HG03280 (cell line): ENCODE results near the gene CHRNA5.
"Not testable (repeated sequence)": the region's sequence is repeated elsewhere in the genome, so short reads cannot be mapped to it uniquely, and the experiment has no call there.

ENCODE experiments used
- ATAC-seq: cut with Tn5 transposase; IDR thresholded peaks from one replicate; pipeline ENCODE4 v1.9.1; 2021; ENCODE audit warnings: mild to moderate bottlenecking, moderate library complexity; ENCODE audit not compliant: unreplicated experiment

The CHRNA5 gene

GRCh38 chr15:78565097-78565950 lies at the start of gene CHRNA5:
Gene CHRNA5 (plus strand): TSS chr15:78565520. CDS start chr15:78565720, 200 bp downstream.
- peak; percentile 91 for ATAC-seq

- ATAC-seq: not testable (repeated sequence)
Measured at GRCh38 chr15:78520035-78520434, 45.3 kb upstream of the CHRNA5 start.

- no peak for ATAC-seq
Measured at GRCh38 chr15:78524230-78524629, 41.1 kb upstream of the CHRNA5 start.

DNA sequence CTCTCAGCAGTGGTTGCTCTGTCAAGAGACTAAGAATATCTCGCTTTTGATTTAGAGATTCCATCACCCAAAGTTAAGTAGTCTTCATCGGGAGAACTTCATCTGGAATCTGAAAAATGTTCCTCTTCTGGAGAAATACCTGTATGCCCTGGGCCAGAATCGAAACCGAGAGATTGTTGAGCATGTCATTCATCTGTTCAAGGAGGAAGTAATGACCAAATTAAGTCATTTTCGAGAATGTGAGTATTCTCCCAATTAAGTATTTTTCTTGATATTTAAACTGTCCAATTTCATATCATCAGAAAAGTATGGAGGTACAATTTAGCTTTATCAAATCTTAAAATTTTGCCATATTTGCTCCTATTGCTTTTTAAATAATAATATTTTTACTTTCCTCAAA lies 38.0 kb upstream of the CHRNA5 start:
- ATAC-seq: no peak

DNA sequence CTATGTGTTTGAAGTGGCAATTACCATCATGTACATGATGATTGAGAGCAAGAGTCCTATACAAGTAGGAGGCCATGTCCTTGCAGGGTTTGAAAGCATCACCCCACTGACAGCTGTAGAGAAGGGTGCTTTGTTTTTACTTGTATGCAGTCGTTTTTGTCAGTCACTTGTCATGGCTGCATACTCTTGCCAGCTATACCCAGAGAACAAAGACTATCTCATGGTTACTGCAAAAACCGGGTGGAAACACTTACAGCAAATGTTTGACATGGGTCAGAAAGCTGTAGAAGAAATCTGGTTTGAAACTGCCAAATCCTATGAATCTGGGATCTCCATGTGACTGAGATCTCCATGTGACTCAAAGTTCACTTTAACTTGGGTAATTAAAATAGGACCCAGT lies 32.0 kb upstream of the CHRNA5 start:
- no peak for ATAC-seq

GRCh38 chr15:78536134-78536533 lies 29.2 kb upstream of the CHRNA5 start:
- ATAC-seq: no peak

- no peak for ATAC-seq
Measured at GRCh38 chr15:78537266-78537905, 27.9 kb upstream of the CHRNA5 start.

DNA sequence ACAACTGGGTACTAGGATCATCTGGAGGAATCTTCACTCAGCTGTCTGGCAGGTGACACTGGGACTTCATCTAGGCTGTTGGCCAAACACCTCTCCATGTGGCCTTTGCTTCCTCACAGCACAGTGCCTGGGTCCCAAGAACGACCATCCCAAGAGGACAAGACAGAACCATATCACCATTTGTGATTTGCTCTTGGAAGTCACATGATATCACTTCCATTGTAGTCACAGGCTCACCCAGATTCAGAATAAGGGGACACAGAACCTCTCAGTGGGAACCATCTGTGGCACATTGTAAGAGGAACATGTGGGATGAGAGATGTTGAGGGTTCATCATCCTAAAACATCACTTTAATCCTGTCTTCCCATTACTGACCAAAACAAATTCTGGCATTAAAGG lies 27.0 kb upstream of the CHRNA5 start:
- no peak for ATAC-seq

DNA sequence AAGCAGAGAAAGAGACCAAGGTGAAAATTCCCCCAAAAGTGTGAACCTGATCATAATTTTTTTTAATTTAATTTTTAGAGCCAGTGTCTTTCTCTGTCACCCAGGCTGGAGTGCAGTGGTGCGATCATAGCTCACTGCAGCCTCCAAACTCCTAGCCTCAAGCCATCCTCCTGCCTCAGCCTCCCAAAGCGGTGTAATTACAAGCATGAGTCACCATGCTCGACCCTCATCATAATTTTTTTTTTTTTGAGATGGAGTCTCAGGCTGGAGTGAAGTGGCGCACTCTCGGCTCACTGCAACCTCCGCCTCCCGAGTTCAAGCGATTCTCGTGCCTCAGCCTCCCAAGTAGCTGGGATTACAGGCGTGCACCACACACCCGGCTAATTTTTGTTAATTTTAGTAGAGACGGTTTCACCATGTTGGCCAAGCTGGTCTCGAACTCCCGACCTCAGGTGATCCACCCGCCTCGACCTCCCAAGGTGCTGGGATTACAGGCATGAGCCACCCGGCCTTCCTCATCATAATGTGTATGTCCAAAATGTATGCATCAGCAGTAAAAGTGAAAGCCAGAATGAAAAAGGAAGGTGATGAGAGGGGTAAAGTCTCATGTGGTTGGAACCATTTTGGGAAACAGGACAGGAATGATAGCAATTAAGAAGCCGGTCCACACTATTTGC lies 25.7 kb upstream of the CHRNA5 start:
- ATAC-seq: not testable (repeated sequence)

- peak; percentile 84 for ATAC-seq
Measured at GRCh38 chr15:78540141-78540870, 25.0 kb upstream of the CHRNA5 start, which contains the start of gene PSMA4. Gene PSMA4 (plus strand): TSS chr15:78540444. CDS start chr15:78541928, 1,484 bp downstream.

DNA sequence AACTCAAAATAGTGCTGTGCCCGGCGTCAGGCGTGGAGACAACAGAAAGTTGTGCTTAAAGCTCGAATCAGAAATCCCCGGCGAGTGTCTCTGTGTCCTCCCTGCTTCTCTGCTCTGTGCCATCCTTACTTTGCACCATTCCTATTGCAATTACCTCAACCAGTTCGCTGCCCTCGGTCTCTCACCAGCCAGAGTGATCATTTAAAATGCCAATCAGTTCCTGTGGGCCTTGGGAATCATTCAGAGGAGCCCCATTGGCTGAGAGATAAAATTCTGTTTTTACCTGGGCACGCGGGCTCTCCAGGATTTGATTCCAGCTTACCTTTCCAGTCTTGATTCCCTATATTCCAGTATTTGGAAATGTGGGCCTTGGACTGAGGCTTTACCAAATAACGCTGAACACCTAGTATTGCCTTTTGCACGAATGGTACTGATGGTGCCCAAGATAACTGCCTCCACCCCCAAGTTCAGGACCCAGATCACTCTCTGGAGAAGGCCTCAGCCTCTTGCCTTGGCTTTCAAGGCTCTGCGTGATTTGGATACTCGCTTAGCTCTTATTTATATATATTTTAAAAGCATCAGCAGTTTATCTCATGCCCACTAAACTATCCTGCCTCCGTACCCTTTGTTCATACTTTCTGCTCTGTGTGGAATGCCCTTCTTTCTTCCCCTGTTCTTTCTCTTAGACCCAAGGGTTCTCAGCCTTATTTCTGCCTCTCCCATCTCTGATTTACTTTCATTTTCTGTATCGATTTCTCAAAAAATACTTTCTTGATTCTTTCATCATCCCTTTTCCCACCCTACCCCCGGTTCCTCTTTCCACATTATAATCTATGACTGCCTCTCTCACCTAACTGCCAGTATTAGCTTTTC lies 24.2 kb upstream of the CHRNA5 start:
- ATAC-seq: no peak

- ATAC-seq: no peak
Measured at GRCh38 chr15:78541744-78542034, 23.6 kb upstream of the CHRNA5 start.

GRCh38 chr15:78542647-78543046 lies 22.7 kb upstream of the CHRNA5 start:
- no peak for ATAC-seq

- ATAC-seq: no peak
Measured at GRCh38 chr15:78550194-78550593, 15.1 kb upstream of the CHRNA5 start.

DNA sequence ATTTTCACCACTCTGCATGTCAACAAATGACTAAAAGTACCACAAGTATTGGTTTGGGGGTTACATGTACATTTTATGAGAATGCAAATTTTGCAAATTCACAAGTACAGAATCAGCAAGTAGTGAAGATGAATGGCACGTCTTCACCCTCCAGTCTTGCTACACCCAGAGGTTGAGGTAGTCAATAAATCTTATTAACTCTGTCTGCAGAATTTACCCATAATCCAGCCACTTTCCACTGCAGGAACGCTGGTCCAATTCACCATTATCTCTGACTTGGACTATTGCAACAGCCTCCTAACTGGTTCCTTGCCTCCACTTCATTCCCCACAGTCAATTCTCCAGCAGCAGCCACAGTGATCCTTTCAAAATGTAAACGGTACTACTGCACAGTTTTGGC lies 14.5 kb upstream of the CHRNA5 start:
- ATAC-seq: no peak

GRCh38 chr15:78551902-78552301 lies 13.4 kb upstream of the CHRNA5 start:
- ATAC-seq: no peak

- no peak for ATAC-seq
Measured at GRCh38 chr15:78552597-78552996, 12.7 kb upstream of the CHRNA5 start.

- ATAC-seq: not testable (repeated sequence)
Measured at GRCh38 chr15:78560201-78560600, 5.1 kb upstream of the CHRNA5 start.

DNA sequence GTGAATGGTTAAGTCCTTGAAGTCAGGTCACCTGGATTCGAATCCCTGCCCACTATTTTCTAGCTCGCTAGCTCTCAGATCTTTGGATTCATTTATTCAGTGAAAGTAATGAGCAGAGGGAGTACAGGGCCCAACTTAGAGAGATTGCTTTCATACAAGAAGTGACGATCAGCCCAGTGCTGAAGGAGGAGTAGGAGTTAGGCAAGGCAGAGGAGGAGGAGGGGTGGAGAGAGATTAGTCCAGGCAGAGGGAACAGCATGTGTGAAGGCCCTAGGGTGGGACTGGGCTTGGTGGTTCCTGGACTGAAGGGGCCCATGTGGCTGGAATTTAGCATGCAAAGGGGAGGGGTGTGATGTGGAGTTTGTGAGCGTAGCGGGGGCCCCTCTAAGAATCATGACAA lies 3.8 kb upstream of the CHRNA5 start:
- no peak for ATAC-seq

DNA sequence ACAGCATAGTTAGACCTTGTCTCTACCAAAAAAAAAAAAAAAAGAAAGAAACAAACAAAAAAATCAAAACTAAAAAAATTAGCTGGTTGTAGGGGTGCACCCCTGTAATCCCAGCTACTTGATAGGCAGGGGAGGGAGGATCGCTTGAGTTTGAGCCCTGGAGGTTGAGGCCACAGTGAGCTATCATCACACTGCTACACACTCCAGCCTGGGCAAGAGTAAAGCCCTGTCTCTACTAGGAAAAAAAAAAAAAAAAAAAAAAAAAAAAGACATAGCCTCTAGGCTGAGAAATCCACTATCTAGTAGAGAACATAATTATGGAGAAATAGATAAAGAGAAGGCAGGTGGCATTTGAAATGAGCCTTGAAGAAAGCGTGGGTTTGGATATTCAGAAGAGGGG lies 2.2 kb upstream of the CHRNA5 start:
- no peak for ATAC-seq
